HEK293 (cell line): ENCODE data around the gene SFSWAP.

ENCODE experiments used
- CTCF ChIP-seq: fragments of 450-650 bp; formaldehyde crosslinking; IDR thresholded peaks from 2 replicates; pipeline ENCODE4 v1.5.1; 2016; ENCODE audit warnings: missing biosample characterization, missing genetic modification characterization
- FEZF1 ChIP-seq: fragments of 450-650 bp; formaldehyde crosslinking; IDR thresholded peaks from 2 replicates; pipeline ENCODE4 v1.5.1; 2016; ENCODE audit warnings: missing biosample characterization, missing genetic modification characterization
- HIC1 ChIP-seq: fragments of 450-650 bp; formaldehyde crosslinking; IDR thresholded peaks from 2 replicates; pipeline ENCODE4 v1.5.1; 2016; ENCODE audit warnings: missing biosample characterization, missing genetic modification characterization
- IKZF3 ChIP-seq: fragments of 450-650 bp; IDR thresholded peaks from 2 replicates; pipeline ENCODE4 v1.5.0; 2018; ENCODE audit warnings: missing biosample characterization, mild to moderate bottlenecking, missing genetic modification characterization, moderate library complexity
- KLF1 ChIP-seq: fragments of 450-650 bp; formaldehyde crosslinking; IDR thresholded peaks from 2 replicates; pipeline ENCODE4 v1.5.1; 2016; ENCODE audit warnings: missing biosample characterization, missing genetic modification characterization
- KLF17 ChIP-seq: fragments of 450-650 bp; formaldehyde crosslinking; IDR thresholded peaks from 2 replicates; pipeline ENCODE4 v1.5.1; 2016; ENCODE audit warnings: missing biosample characterization, missing genetic modification characterization
- KLF7 ChIP-seq: fragments of 450-650 bp; formaldehyde crosslinking; IDR thresholded peaks from 2 replicates; pipeline ENCODE4 v1.5.1; 2016; ENCODE audit warnings: missing biosample characterization, missing genetic modification characterization, borderline replicate concordance
- KLF8 ChIP-seq: fragments of 450-650 bp; formaldehyde crosslinking; IDR thresholded peaks from 2 replicates; pipeline ENCODE4 v1.5.1; 2016; ENCODE audit warnings: missing biosample characterization, missing genetic modification characterization
- MYNN ChIP-seq: fragments of 450-650 bp; formaldehyde crosslinking; IDR thresholded peaks from 2 replicates; pipeline ENCODE4 v1.5.1; 2016; ENCODE audit warnings: missing biosample characterization, missing genetic modification characterization, borderline replicate concordance
- OSR2 ChIP-seq: fragments of 450-650 bp; formaldehyde crosslinking; IDR thresholded peaks from 2 replicates; pipeline ENCODE4 v1.5.1; 2016; ENCODE audit warnings: missing biosample characterization, missing genetic modification characterization
- OVOL3 ChIP-seq: fragments of 450-650 bp; formaldehyde crosslinking; IDR thresholded peaks from 2 replicates; pipeline ENCODE4 v1.5.1; 2016; ENCODE audit warnings: missing biosample characterization, missing genetic modification characterization
- REPIN1 ChIP-seq: fragments of 450-650 bp; formaldehyde crosslinking; IDR thresholded peaks from 2 replicates; pipeline ENCODE4 v1.5.1; 2017; ENCODE audit warnings: missing biosample characterization, missing genetic modification characterization, low read depth
- SCRT1 ChIP-seq: fragments of 450-650 bp; formaldehyde crosslinking; IDR thresholded peaks from 2 replicates; pipeline ENCODE4 v1.5.1; 2016; ENCODE audit warnings: missing biosample characterization, missing genetic modification characterization, borderline replicate concordance
- WT1 ChIP-seq: fragments of 450-650 bp; formaldehyde crosslinking; IDR thresholded peaks from 2 replicates; pipeline ENCODE4 v1.5.1; 2016; ENCODE audit warnings: missing biosample characterization, missing genetic modification characterization
- ZBTB49 ChIP-seq: fragments of 450-650 bp; formaldehyde crosslinking; IDR thresholded peaks from 2 replicates; pipeline ENCODE4 v1.5.1; 2016; ENCODE audit warnings: missing biosample characterization, missing genetic modification characterization, low read depth
- ZNF114 ChIP-seq: fragments of 450-650 bp; formaldehyde crosslinking; IDR thresholded peaks from 2 replicates; pipeline ENCODE4 v1.5.0; 2017; ENCODE audit warnings: missing biosample characterization, missing genetic modification characterization
- ZNF140 ChIP-seq: fragments of 450-650 bp; formaldehyde crosslinking; IDR thresholded peaks from 2 replicates; pipeline ENCODE4 v1.5.1; 2016; ENCODE audit warnings: missing biosample characterization, missing genetic modification characterization
- ZNF146 ChIP-seq: fragments of 450-650 bp; formaldehyde crosslinking; IDR thresholded peaks from 2 replicates; pipeline ENCODE4 v1.5.1; 2016; ENCODE audit warnings: missing biosample characterization, missing genetic modification characterization
- ZNF169 ChIP-seq: fragments of 450-650 bp; formaldehyde crosslinking; IDR thresholded peaks from 2 replicates; pipeline ENCODE4 v1.5.1; 2016; ENCODE audit warnings: missing biosample characterization, missing genetic modification characterization
- ZNF175 ChIP-seq: fragments of 450-650 bp; formaldehyde crosslinking; IDR thresholded peaks from 2 replicates; pipeline ENCODE4 v1.5.1; 2016; ENCODE audit warnings: missing biosample characterization, missing genetic modification characterization
- ZNF2 ChIP-seq: fragments of 450-650 bp; formaldehyde crosslinking; IDR thresholded peaks from 2 replicates; pipeline ENCODE4 v1.5.1; 2016; ENCODE audit warnings: missing biosample characterization, missing genetic modification characterization
- ZNF423 ChIP-seq: fragments of 450-650 bp; formaldehyde crosslinking; IDR thresholded peaks from 2 replicates; pipeline ENCODE4 v1.5.1; 2016; ENCODE audit warnings: missing biosample characterization, missing genetic modification characterization
- ZNF548 ChIP-seq: fragments of 450-650 bp; formaldehyde crosslinking; IDR thresholded peaks from 2 replicates; pipeline ENCODE4 v1.5.1; 2016; ENCODE audit warnings: missing biosample characterization, missing genetic modification characterization
- ZNF560 ChIP-seq: fragments of 450-650 bp; formaldehyde crosslinking; IDR thresholded peaks from 2 replicates; pipeline ENCODE4 v1.5.1; 2017; ENCODE audit warnings: missing biosample characterization, missing genetic modification characterization, borderline replicate concordance
- ZNF580 ChIP-seq: fragments of 450-650 bp; formaldehyde crosslinking; IDR thresholded peaks from 2 replicates; pipeline ENCODE4 v1.5.1; 2016; ENCODE audit warnings: missing biosample characterization, missing genetic modification characterization
- ZNF596 ChIP-seq: fragments of 450-650 bp; IDR thresholded peaks from 2 replicates; pipeline ENCODE4 v1.5.0; 2018; ENCODE audit warnings: missing biosample characterization, mild to moderate bottlenecking, missing genetic modification characterization, moderate library complexity
- ZNF600 ChIP-seq: fragments of 450-650 bp; formaldehyde crosslinking; IDR thresholded peaks from 2 replicates; pipeline ENCODE4 v1.5.1; 2016; ENCODE audit warnings: missing biosample characterization, missing genetic modification characterization
- ZNF629 ChIP-seq: fragments of 450-650 bp; formaldehyde crosslinking; IDR thresholded peaks from 2 replicates; pipeline ENCODE4 v1.5.1; 2017; ENCODE audit warnings: missing biosample characterization, missing genetic modification characterization
- ZNF660 ChIP-seq: fragments of 450-650 bp; IDR thresholded peaks from 2 replicates; pipeline ENCODE4 v1.5.1; 2018; ENCODE audit warnings: missing biosample characterization, mild to moderate bottlenecking, missing genetic modification characterization
- ZNF692 ChIP-seq: fragments of 450-650 bp; formaldehyde crosslinking; IDR thresholded peaks from 2 replicates; pipeline ENCODE4 v1.5.1; 2016; ENCODE audit warnings: missing biosample characterization, missing genetic modification characterization
- ZNF785 ChIP-seq: fragments of 450-650 bp; formaldehyde crosslinking; IDR thresholded peaks from 2 replicates; pipeline ENCODE4 v1.5.1; 2016; ENCODE audit warnings: missing biosample characterization, missing genetic modification characterization

Gene SFSWAP

GRCh38 chr12:131710464-131711457 lies at the start of gene SFSWAP (continued):
- TF ChIP-seq SCRT1 (tag by site-specific recombination) (no peak), ZNF423 (tag by site-specific recombination) (no peak), ZNF596 (no peak), ZNF692 (tag by site-specific recombination) (peak; percentile 90), ZNF140 (tag by site-specific recombination) (no peak), WT1 (no peak), KLF1 (tag by site-specific recombination) (peak; percentile 86), FEZF1 (tag by site-specific recombination) (peak; percentile 96), OSR2 (tag by site-specific recombination) (peak; percentile 55; the same call in 1 of the 2 replicates), ZNF2 (tag by site-specific recombination) (peak; percentile 92), ZNF175 (tag by site-specific recombination) (no peak), IKZF3 (no peak), CTCF (tag by site-specific recombination) (peak; percentile 44; the same call in 1 of the 2 replicates), ZNF785 (peak; percentile 58; the same call in 1 of the 2 replicates), ZNF146 (tag by site-specific recombination) (peak; percentile 68; the same call in 1 of the 2 replicates), ZNF629 (tag by site-specific recombination) (peak; percentile 91), KLF7 (tag by site-specific recombination) (peak; percentile 97), ZNF600 (tag by site-specific recombination) (peak; percentile 76), ZBTB49 (tag by site-specific recombination) (peak; percentile 70), ZNF114 (tag by site-specific recombination) (no peak), ZNF548 (tag by site-specific recombination) (no peak), ZNF560 (tag by site-specific recombination) (no peak), ZNF169 (0 out of 2 replicates have a peak, but pooled peaks have one; percentile 72), HIC1 (tag by site-specific recombination) (no peak), KLF8 (peak; percentile 99), MYNN (tag by site-specific recombination) (no peak), ZNF660 (tag by site-specific recombination) (peak; percentile 88; the same call in 1 of the 2 replicates), REPIN1 (no peak), ZNF580 (tag by site-specific recombination) (peak; percentile 98), OVOL3 (tag by site-specific recombination) (peak; percentile 98), KLF17 (tag by site-specific recombination) (peak; percentile 98)
